CD4-positive, alpha-beta T cell treated with Interleukin-15 for 1 hour (primary cell): ENCODE measurements around the gene RBM38.
"Not testable (repeated sequence)": the region's sequence is repeated elsewhere in the genome, so short reads cannot be mapped to it uniquely, and the experiment has no call there.

ENCODE experiments used
- DNase-seq: peaks from one replicate; pipeline ENCODE4 v3.0.0-alpha.2; 2020

RBM38 gene

GRCh38 chr20:57419479-57419878 is 28.3 kb downstream of the RBM38 start:
- not testable (repeated sequence) for DNase-seq

- DNase-seq, result peak; percentile 16
These were observed 29.5 kb downstream of the RBM38 start for GRCh38 chr20:57420571-57421252.

- DNase-seq, result no peak
These were observed 30.3 kb downstream of the RBM38 start for GRCh38 chr20:57421253-57422220.

GRCh38 chr20:57422254-57422653 is 31.1 kb downstream of the RBM38 start:
- no peak for DNase-seq

GRCh38 chr20:57425150-57426013 is 34.2 kb downstream of the RBM38 start:
- no peak for DNase-seq

- DNase-seq, result no peak
These were observed 35.1 kb downstream of the RBM38 start for GRCh38 chr20:57426271-57426689.

- no peak for DNase-seq
These were observed 35.6 kb downstream of the RBM38 start for GRCh38 chr20:57426831-57427230.

GRCh38 chr20:57428324-57429158 is 37.3 kb downstream of the RBM38 start:
- DNase-seq, result no peak

GRCh38 chr20:57429159-57429496 is 37.9 kb downstream of the RBM38 start:
- no peak for DNase-seq

GRCh38 chr20:57429580-57430200 is 38.5 kb downstream of the RBM38 start:
- DNase-seq, result peak; percentile 78

- not testable (repeated sequence) for DNase-seq
These were observed 39.0 kb downstream of the RBM38 start for GRCh38 chr20:57430201-57430596.

- no peak for DNase-seq
These were observed 40.3 kb downstream of the RBM38 start for GRCh38 chr20:57431539-57431835.

GRCh38 chr20:57432480-57432861 is 41.3 kb downstream of the RBM38 start:
- DNase-seq, result no peak

GRCh38 chr20:57432862-57433491 is 41.8 kb downstream of the RBM38 start:
- peak; percentile 83 for DNase-seq

GRCh38 chr20:57433657-57434389 is 42.6 kb downstream of the RBM38 start:
- peak; percentile 70 for DNase-seq

GRCh38 chr20:57434390-57434700 is 43.1 kb downstream of the RBM38 start:
- DNase-seq, result no peak

- DNase-seq, result no peak
These were observed 43.9 kb downstream of the RBM38 start for GRCh38 chr20:57435105-57435497.

GRCh38 chr20:57435498-57436222 is 44.5 kb downstream of the RBM38 start:
- peak; percentile 62 for DNase-seq

GRCh38 chr20:57436223-57436545 is 45.0 kb downstream of the RBM38 start:
- no peak for DNase-seq

- no peak for DNase-seq
These were observed 46.1 kb downstream of the RBM38 start for GRCh38 chr20:57437267-57437666.
